HEK293 (cell line): ENCODE results near the gene SPINK4.

Experiments used
- CTCF ChIA-PET: fragments of 350-600 bp; formaldehyde crosslinking; extraction: SDS; loops from one replicate; lab custom pipeline; 2021; ENCODE audit warnings: antibody characterized with exemption; lab: Yijun Ruan, JAX
- POLR2A ChIA-PET: fragments of 300-600 bp; formaldehyde crosslinking; extraction: SDS; loops from one replicate; lab custom pipeline; 2020; ENCODE audit warnings: antibody characterized with exemption, inconsistent platforms; lab: Yijun Ruan, JAX
- H3K27ac ChIP-seq: fragments of 200-500 bp; sonication (Bioruptor generic); 2 replicates; pipeline ENCODE4 v1.5.1; 2014; ENCODE audit warnings: low read depth, low read length, control low read depth, inconsistent platforms; ENCODE audit errors: extremely low read depth
- H3K36me3 ChIP-seq, 2 experiments: fragments of 200-500 bp in 1 of 2; sonication (Bioruptor generic) in 1 of 2; 1 replicate in 1 of 2; 2 replicates in 1 of 2; pipeline ENCODE4 v1.5.1; 2014 to 2017; ENCODE audit warnings: inconsistent platforms in 2 of 2, low read length in 2 of 2; ENCODE audit not compliant: control insufficient read depth in 2 of 2, insufficient read depth in 1 of 2
- H3K4me1 ChIP-seq: fragments of 200-500 bp; sonication (Bioruptor generic); 2 replicates; pipeline ENCODE4 v1.5.1; 2014; ENCODE audit warnings: mild to moderate bottlenecking, low read length, inconsistent platforms; ENCODE audit not compliant: control insufficient read depth, insufficient read depth
- H3K4me3 ChIP-seq: 2 replicates; pipeline ENCODE4 v1.5.1; 2011; ENCODE audit warnings: low read depth, mild to moderate bottlenecking, control low read depth, low read length, moderate library complexity
- H3K9me3 ChIP-seq: fragments of 200-500 bp; sonication (Bioruptor generic); 2 replicates; pipeline ENCODE4 v1.5.1; 2014; ENCODE audit warnings: low read depth, low read length, inconsistent platforms; ENCODE audit not compliant: control insufficient read depth, insufficient read depth
- FEZF1 ChIP-seq: fragments of 450-650 bp; formaldehyde crosslinking; IDR thresholded peaks from 2 replicates; pipeline ENCODE4 v1.5.1; 2016; ENCODE audit warnings: missing biosample characterization, missing genetic modification characterization
- GLI2 ChIP-seq: fragments of 450-650 bp; formaldehyde crosslinking; IDR thresholded peaks from 2 replicates; pipeline ENCODE4; 2017; ENCODE audit warnings: missing biosample characterization, missing genetic modification characterization, low read depth, borderline replicate concordance
- OSR2 ChIP-seq: fragments of 450-650 bp; formaldehyde crosslinking; IDR thresholded peaks from 2 replicates; pipeline ENCODE4 v1.5.1; 2016; ENCODE audit warnings: missing biosample characterization, missing genetic modification characterization
- ZBTB8A ChIP-seq: fragments of 450-650 bp; formaldehyde crosslinking; IDR thresholded peaks from 2 replicates; pipeline ENCODE4 v1.5.1; 2016; ENCODE audit warnings: missing biosample characterization, missing genetic modification characterization
- ZFP3 ChIP-seq: fragments of 450-650 bp; formaldehyde crosslinking; IDR thresholded peaks from 2 replicates; pipeline ENCODE4 v1.5.1; 2016; ENCODE audit warnings: low read depth, missing biosample characterization, missing genetic modification characterization
- ZNF146 ChIP-seq: fragments of 450-650 bp; formaldehyde crosslinking; IDR thresholded peaks from 2 replicates; pipeline ENCODE4 v1.5.1; 2016; ENCODE audit warnings: missing biosample characterization, missing genetic modification characterization
- ZNF19 ChIP-seq: fragments of 450-650 bp; formaldehyde crosslinking; IDR thresholded peaks from 2 replicates; pipeline ENCODE4; 2016; ENCODE audit warnings: missing biosample characterization, missing genetic modification characterization, low read depth
- ZNF341 ChIP-seq: fragments of 450-650 bp; formaldehyde crosslinking; IDR thresholded peaks from 2 replicates; pipeline ENCODE4; 2016; ENCODE audit warnings: low read depth, missing biosample characterization, missing genetic modification characterization
- ZNF354C ChIP-seq: fragments of 450-650 bp; formaldehyde crosslinking; IDR thresholded peaks from 2 replicates; pipeline ENCODE4 v1.5.1; 2016; ENCODE audit warnings: missing biosample characterization, missing genetic modification characterization, low read depth, borderline replicate concordance
- ZNF394 ChIP-seq: fragments of 450-650 bp; formaldehyde crosslinking; IDR thresholded peaks from 2 replicates; pipeline ENCODE4 v1.5.1; 2016; ENCODE audit warnings: missing biosample characterization, missing genetic modification characterization, mild to moderate bottlenecking, moderate library complexity, borderline replicate concordance
- ZNF404 ChIP-seq: fragments of 450-650 bp; formaldehyde crosslinking; IDR thresholded peaks from 2 replicates; pipeline ENCODE4 v1.5.1; 2017; ENCODE audit warnings: missing biosample characterization, missing genetic modification characterization
- ZNF48 ChIP-seq: fragments of 450-650 bp; formaldehyde crosslinking; IDR thresholded peaks from 2 replicates; pipeline ENCODE4 v1.5.1; 2016; ENCODE audit warnings: missing biosample characterization, missing genetic modification characterization
- ZNF510 ChIP-seq: fragments of 450-650 bp; formaldehyde crosslinking; IDR thresholded peaks from 2 replicates; pipeline ENCODE4 v1.5.1; 2018; ENCODE audit warnings: mild to moderate bottlenecking, missing genetic modification characterization, missing biosample characterization; ENCODE audit not compliant: insufficient replicate concordance
- ZNF571 ChIP-seq: fragments of 450-650 bp; formaldehyde crosslinking; IDR thresholded peaks from 2 replicates; pipeline ENCODE4 v1.5.0; 2017; ENCODE audit warnings: missing biosample characterization, missing genetic modification characterization
- ZNF610 ChIP-seq: fragments of 450-650 bp; formaldehyde crosslinking; IDR thresholded peaks from 2 replicates; pipeline ENCODE4 v1.5.1; 2016; ENCODE audit warnings: missing biosample characterization, missing genetic modification characterization, borderline replicate concordance
- ZNF660 ChIP-seq: fragments of 450-650 bp; IDR thresholded peaks from 2 replicates; pipeline ENCODE4 v1.5.1; 2018; ENCODE audit warnings: missing biosample characterization, mild to moderate bottlenecking, missing genetic modification characterization
- ZNF664 ChIP-seq: fragments of 450-650 bp; formaldehyde crosslinking; IDR thresholded peaks from 2 replicates; pipeline ENCODE4 v1.5.1; 2016; ENCODE audit warnings: missing biosample characterization, missing genetic modification characterization
- ZSCAN30 ChIP-seq: fragments of 450-650 bp; IDR thresholded peaks from 2 replicates; pipeline ENCODE4 v1.5.1; 2018; ENCODE audit warnings: missing biosample characterization, mild to moderate bottlenecking, missing genetic modification characterization, moderate library complexity
- TF ChIP-seq, protein P1 (sequence below): fragments of 450-650 bp; formaldehyde crosslinking; conservative IDR thresholded peaks from 2 replicates; pipeline ENCODE4 v1.5.1; 2016; ENCODE audit warnings: low read depth, missing biosample characterization, missing genetic modification characterization
- TF ChIP-seq, protein P2 (sequence below): fragments of 450-650 bp; formaldehyde crosslinking; IDR thresholded peaks from 2 replicates; pipeline ENCODE4 v1.5.1; 2016; ENCODE audit warnings: missing biosample characterization, missing genetic modification characterization
- TF ChIP-seq, protein P3 (sequence below): fragments of 450-650 bp; formaldehyde crosslinking; IDR thresholded peaks from 2 replicates; pipeline ENCODE4 v1.5.1; 2017; ENCODE audit warnings: missing biosample characterization, missing genetic modification characterization
- TF ChIP-seq, protein P4 (sequence below): fragments of 450-650 bp; formaldehyde crosslinking; IDR thresholded peaks from 2 replicates; pipeline ENCODE4 v1.5.1; 2016; ENCODE audit warnings: missing biosample characterization, missing genetic modification characterization
- TF ChIP-seq, protein P5 (sequence below): fragments of 450-650 bp; formaldehyde crosslinking; IDR thresholded peaks from 2 replicates; pipeline ENCODE4 v1.5.1; 2016; ENCODE audit warnings: missing biosample characterization, missing genetic modification characterization, borderline replicate concordance

The SPINK4 gene

DNA sequence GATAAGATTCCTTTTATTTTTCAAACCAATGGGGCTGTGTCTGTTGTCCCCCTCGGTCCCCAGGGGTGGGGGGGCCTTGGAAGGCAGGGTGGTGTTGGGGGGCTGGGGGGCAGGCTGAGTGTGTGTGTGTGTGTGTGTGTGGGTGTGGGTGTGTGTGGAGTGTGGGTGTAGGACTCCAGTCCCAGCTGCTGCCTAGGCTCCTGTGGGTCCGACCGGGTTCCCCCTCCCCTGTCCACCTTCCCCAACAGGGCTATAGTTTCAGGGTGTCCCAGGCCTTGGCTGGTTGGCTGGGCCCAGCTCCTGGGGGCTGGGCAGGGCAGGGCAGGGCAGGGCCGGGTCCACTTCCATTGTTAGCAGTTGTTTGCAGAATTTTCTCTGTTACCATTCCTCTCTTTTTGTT lies 48.3 kb downstream of the SPINK4 start:
- CTCF ChIA-PET = interaction anchor here (0.7 to 2.2 kb wide), 8 partner anchors 15 to 433 kb away, joined by 3 to 18 read pairs (median 6); no protein-coding TSS in a partner anchor
- Histone ChIP-seq H3K4me1 (no peaks in the 10 kb centered on the region), H3K9me3 (no peaks in the 10 kb centered on the region), H3K27ac (no peak overlapping the region), H3K36me3 (peaks cover 0 to 27% of the 10 kb centered on the region in 2 experiments; a peak in 2 of 3 replicates), H3K4me3 (no peak overlapping the region)
- TF ChIP-seq OSR2 (no peak), ZNF664 (tag by site-specific recombination) (no peak)
- TF ChIP-seq, protein P1, sequence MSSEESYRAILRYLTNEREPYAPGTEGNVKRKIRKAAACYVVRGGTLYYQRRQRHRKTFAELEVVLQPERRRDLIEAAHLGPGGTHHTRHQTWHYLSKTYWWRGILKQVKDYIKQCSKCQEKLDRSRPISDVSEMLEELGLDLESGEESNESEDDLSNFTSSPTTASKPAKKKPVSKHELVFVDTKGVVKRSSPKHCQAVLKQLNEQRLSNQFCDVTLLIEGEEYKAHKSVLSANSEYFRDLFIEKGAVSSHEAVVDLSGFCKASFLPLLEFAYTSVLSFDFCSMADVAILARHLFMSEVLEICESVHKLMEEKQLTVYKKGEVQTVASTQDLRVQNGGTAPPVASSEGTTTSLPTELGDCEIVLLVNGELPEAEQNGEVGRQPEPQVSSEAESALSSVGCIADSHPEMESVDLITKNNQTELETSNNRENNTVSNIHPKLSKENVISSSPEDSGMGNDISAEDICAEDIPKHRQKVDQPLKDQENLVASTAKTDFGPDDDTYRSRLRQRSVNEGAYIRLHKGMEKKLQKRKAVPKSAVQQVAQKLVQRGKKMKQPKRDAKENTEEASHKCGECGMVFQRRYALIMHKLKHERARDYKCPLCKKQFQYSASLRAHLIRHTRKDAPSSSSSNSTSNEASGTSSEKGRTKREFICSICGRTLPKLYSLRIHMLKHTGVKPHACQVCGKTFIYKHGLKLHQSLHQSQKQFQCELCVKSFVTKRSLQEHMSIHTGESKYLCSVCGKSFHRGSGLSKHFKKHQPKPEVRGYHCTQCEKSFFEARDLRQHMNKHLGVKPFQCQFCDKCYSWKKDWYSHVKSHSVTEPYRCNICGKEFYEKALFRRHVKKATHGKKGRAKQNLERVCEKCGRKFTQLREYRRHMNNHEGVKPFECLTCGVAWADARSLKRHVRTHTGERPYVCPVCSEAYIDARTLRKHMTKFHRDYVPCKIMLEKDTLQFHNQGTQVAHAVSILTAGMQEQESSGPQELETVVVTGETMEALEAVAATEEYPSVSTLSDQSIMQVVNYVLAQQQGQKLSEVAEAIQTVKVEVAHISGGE (tag by site-specific recombination) = no peak
- TF ChIP-seq, protein P2, sequence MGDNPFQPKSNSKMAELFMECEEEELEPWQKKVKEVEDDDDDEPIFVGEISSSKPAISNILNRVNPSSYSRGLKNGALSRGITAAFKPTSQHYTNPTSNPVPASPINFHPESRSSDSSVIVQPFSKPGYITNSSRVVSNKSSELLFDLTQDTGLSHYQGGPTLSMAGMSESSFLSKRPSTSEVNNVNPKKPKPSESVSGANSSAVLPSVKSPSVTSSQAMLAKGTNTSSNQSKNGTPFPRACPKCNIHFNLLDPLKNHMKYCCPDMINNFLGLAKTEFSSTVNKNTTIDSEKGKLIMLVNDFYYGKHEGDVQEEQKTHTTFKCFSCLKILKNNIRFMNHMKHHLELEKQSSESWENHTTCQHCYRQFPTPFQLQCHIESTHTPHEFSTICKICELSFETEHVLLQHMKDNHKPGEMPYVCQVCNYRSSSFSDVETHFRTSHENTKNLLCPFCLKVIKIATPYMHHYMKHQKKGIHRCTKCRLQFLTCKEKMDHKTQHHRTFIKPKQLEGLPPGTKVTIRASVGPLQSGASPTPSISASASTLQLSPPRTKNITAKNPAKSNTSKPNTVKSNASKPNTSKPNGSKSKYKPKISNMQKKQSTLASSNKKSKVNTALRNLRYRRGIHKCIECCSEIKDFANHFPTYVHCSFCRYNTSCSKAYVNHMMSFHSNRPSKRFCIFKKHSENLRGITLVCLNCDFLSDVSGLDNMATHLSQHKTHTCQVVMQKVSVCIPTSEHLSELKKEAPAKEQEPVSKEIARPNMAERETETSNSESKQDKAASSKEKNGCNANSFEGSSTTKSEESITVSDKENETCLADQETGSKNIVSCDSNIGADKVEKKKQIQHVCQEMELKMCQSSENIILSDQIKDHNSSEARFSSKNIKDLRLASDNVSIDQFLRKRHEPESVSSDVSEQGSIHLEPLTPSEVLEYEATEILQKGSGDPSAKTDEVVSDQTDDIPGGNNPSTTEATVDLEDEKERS (tag by site-specific recombination) = no peak
- POLR2A ChIA-PET = no interaction called here

DNA sequence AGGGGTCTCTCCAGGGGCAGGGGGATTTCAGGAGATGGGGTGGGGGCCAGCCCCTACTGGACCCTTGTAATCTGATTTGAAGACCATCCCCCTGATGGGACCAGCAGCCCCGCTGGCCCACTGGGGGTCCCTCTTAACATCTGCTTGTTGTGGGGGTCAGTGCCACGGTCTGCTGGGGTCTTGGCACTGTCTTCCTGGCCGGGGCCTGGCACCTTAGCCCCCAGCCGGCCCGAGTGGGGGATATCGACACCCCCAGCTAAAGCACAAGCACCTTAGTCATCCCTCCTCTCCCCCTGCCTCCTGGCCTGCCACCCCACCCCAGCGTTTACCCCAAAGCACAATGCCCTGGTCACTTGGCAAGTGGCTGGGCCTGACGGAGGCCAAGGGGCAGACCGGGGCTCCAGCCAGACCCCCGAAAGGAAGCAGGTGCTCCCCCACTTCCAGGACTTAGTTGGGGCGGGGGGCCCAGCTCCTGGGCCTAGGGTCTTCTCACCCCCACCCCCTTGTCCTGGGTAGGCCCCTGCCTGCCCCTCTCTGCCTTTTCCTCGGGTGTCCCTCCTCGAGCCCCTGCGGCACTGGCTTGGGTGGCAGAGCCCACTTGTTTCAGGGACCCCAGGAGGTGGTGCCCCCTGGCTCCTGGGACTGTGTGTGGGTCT lies 49.0 kb downstream of the SPINK4 start:
- ChIA-PET CTCF (interaction anchor here (1.7 kb wide), 1 partner anchor 172 kb away, joined by 3 read pairs; no protein-coding TSS in a partner anchor), POLR2A (interaction anchor here (2.1 kb wide), 1 partner anchor 264 kb away, joined by 15 read pairs; the partner anchor contains the start of gene DNAJA1)
- Histone ChIP-seq H3K9me3 (no peaks in the 10 kb centered on the region), H3K4me1 (no peaks in the 10 kb centered on the region), H3K27ac (no peak overlapping the region), H3K36me3 (peaks cover 0 to 27% of the 10 kb centered on the region in 2 experiments; a peak in 2 of 3 replicates), H3K4me3 (no peak overlapping the region)
- TF ChIP-seq ZNF571 (tag by site-specific recombination) (no peak), ZNF610 (tag by site-specific recombination) (no peak), ZNF354C (no peak), ZNF510 (tag by site-specific recombination) (no peak), ZNF660 (tag by site-specific recombination) (no peak), ZSCAN30 (no peak), GLI2 (tag by site-specific recombination) (no peak), FEZF1 (no peak), ZNF394 (tag by site-specific recombination) (no peak), ZFP3 (tag by site-specific recombination) (no peak), ZNF48 (tag by site-specific recombination) (no peak), ZNF341 (tag by site-specific recombination) (no peak), ZNF404 (no peak), ZNF19 (tag by site-specific recombination) (no peak), ZNF146 (tag by site-specific recombination) (no peak), ZBTB8A (tag by site-specific recombination) (no peak)
- TF ChIP-seq, protein P3, sequence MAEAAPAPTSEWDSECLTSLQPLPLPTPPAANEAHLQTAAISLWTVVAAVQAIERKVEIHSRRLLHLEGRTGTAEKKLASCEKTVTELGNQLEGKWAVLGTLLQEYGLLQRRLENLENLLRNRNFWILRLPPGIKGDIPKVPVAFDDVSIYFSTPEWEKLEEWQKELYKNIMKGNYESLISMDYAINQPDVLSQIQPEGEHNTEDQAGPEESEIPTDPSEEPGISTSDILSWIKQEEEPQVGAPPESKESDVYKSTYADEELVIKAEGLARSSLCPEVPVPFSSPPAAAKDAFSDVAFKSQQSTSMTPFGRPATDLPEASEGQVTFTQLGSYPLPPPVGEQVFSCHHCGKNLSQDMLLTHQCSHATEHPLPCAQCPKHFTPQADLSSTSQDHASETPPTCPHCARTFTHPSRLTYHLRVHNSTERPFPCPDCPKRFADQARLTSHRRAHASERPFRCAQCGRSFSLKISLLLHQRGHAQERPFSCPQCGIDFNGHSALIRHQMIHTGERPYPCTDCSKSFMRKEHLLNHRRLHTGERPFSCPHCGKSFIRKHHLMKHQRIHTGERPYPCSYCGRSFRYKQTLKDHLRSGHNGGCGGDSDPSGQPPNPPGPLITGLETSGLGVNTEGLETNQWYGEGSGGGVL (tag by site-specific recombination) = no peak
- TF ChIP-seq, protein P4, sequence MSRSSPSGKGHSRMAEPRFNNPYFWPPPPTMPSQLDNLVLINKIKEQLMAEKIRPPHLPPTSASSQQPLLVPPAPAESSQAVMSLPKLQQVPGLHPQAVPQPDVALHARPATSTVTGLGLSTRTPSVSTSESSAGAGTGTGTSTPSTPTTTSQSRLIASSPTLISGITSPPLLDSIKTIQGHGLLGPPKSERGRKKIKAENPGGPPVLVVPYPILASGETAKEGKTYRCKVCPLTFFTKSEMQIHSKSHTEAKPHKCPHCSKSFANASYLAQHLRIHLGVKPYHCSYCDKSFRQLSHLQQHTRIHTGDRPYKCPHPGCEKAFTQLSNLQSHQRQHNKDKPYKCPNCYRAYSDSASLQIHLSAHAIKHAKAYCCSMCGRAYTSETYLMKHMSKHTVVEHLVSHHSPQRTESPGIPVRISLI (tag by site-specific recombination) = no peak
- TF ChIP-seq, protein P5, sequence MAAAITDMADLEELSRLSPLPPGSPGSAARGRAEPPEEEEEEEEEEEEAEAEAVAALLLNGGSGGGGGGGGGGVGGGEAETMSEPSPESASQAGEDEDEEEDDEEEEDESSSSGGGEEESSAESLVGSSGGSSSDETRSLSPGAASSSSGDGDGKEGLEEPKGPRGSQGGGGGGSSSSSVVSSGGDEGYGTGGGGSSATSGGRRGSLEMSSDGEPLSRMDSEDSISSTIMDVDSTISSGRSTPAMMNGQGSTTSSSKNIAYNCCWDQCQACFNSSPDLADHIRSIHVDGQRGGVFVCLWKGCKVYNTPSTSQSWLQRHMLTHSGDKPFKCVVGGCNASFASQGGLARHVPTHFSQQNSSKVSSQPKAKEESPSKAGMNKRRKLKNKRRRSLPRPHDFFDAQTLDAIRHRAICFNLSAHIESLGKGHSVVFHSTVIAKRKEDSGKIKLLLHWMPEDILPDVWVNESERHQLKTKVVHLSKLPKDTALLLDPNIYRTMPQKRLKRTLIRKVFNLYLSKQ (tag by site-specific recombination) = no peak
